GM19397 (cell line): ENCODE measurements around the gene SEPTIN1.
"Not testable (repeated sequence)": the region's sequence is repeated elsewhere in the genome, so short reads cannot be mapped to it uniquely, and the experiment has no call there.

Experiments used
- ATAC-seq: cut with Tn5 transposase; IDR thresholded peaks from one replicate; pipeline ENCODE4 v1.9.1; 2021; ENCODE audit warnings: mild to moderate bottlenecking, moderate library complexity; ENCODE audit not compliant: unreplicated experiment

The SEPTIN1 gene

DNA sequence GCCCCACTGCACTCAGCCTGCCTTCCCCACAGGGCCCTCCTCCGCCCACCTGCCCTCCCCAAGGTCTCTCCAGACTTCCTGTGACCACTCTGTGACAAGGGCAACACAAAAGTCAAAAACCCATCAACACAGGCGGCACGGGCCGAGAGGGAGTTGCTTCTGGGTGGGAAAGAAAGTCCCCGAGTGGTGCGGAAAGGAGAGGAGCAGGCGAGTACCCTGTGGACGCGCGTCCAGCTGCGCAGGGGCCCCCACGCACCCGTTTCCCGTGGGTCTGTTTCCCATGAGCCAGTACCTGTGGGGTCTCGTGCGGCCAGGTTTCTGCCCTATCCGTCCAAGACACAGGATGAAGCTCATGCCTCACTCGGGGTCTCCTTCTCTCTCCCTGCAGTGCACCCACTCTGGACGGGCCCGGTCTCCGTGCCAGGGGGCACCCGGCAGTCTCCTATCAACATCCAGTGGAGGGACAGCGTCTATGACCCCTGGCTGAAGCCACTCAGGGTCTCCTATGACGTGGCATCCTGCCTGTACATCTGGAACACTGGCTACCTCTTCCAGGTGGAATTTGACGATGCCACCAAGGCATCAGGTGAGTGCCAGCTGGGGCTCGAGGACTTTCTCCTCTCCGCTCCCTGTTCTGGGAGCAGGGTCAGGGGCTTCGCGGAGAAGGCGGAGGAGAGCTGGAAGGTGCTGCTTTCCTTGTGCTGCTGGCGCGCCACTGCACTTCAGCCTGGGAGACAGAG is 39.4 kb downstream of the SEPTIN1 start:
- ATAC-seq, result no peak

DNA sequence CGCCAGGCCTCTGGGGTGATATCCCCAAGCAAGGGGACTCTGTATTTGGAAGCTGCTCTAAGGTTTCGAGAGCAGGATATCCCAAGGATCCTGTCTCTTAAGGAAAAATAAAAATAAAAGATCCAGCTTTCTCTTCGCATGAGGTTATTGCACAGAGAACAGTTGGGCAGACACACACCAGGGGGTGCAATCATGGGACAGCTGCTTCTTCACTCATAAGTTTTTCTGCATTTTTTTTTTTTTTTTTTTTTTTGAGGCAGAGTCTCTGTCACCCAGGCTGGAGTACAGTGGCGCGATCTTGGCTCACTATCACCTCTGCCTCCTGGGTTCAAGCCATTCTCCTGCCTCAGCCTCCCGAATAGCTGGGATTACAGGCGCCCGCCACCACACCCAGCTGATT is 40.4 kb downstream of the SEPTIN1 start:
- ATAC-seq, result not testable (repeated sequence)

DNA sequence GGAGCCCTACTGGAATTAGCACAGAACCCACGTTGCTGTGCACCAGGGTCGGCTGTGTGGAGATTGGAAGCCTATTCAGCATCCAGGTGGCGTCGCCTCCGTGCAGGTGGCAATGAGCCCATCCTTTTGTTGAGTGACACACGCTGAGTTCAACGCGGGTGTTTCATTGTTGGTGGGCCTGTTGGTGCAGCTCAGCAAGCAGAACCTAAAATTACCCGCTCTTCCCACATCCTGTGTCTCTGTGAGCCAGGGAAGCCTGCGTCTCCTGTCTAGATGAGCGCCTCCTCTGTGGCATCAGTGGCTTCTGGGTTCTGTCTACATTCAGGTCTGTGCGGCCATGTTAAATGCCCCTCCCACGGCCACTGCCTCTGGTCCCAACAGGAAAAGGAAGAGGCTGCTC is 41.7 kb downstream of the SEPTIN1 start:
- ATAC-seq, result no peak

DNA sequence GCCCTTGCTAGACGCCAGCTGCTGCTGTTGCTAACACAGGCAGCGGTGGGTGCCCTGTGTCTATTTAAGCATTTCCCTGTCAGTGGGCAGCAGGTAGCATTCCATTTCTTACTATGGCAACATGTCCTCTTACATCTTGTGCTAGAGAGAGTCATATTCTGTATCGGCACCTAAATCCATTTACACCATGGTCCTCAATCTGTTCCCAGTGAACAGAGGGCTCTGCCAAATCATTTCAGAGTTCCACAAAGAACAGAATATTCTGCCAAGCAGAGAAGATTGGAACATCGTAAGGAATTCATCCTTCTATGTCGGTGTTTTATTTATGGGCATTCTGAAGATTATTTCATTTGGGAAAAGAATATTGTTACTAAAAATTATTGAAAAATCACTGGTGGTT is 43.6 kb downstream of the SEPTIN1 start:
- not testable (repeated sequence) for ATAC-seq

DNA sequence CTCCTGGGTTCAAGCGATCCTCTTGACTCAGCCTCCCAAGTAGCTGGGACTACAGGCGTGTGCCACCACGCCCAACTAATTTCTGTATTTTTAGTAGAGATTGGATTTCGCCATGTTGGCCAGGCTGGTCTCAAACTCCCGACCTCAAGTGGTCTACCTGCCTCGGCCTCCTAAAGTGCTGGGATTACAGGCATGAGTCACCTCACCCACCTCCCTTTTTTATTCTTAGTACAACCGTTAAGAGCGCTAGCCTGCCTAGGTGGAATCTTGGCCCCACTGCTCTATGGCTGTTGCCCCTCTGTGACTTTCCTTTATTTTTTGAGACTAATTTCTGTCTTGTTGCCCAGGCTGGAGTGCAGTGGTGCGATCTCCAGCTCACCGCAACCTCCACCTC is 44.4 kb downstream of the SEPTIN1 start:
- not testable (repeated sequence) for ATAC-seq

DNA sequence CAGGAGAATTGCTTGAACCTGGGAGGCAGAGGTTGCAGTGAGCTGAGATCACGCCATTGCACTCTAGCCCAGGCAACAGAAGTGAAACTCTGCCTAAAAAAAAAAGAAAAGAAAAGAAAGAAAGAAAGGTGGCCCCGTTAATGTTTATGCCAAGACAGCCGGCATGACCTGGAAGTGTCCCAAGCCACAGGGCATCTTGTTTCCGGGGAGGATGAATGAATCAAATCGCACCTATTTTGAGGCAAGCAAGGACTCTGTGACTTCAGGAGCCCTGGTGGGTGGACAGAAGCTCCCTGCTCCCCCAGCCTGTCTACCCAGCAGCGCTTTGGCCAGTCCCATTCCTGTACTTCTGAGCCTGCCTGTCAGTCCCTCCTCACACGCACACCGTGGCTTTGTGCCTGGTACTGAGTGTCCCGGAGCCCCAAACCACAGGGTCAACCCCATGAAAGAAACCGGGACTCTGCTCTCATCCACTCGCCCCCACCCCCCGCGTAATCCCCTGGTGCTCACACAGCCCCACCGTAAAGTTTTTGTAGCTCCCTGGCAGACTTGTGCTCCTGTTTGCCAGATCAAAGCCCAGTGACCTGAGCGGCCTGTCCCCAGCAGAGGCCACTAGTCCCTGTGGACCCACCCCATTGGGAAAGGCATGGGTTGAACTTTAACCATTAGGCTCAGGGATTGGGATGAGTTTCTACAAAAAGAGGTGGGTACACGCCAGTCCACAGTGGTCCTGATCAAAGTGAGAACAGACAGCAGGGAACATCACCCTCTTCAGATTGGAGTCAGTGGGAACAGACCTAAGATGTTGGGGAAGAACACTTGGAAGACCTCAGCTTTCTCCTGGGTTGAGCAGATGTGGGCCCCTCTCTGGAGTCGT is 46.5 kb downstream of the SEPTIN1 start:
- no peak for ATAC-seq

DNA sequence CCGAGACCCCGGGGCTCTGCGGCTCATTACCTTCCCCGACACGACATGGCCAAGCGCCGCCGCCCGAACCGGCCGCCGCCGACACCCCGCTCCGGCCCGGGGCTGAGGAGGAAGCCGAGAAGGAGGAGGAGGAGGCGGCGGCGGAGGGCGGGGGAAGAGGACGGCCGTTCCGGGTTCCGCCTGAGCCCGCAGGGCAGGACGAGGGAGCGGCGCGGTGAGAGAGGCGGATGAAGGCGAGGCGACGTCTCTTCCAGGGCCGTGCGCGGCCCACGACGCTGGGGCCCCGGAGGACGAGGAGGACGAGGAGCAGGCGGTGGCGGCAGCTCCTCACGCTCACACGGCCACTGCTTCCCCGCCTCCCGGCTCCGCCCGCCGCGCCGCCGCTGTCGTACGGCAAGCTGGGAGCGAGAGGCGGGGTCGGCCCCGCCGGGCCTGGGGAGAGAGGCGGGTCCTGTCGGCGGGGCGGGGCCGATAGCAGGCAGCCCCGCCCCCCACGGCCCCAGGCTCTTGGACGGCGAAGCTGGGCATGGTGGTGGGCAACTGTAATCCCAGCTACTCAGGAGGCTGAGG is 47.2 kb downstream of the SEPTIN1 start:
- peak; percentile 77 for ATAC-seq

DNA sequence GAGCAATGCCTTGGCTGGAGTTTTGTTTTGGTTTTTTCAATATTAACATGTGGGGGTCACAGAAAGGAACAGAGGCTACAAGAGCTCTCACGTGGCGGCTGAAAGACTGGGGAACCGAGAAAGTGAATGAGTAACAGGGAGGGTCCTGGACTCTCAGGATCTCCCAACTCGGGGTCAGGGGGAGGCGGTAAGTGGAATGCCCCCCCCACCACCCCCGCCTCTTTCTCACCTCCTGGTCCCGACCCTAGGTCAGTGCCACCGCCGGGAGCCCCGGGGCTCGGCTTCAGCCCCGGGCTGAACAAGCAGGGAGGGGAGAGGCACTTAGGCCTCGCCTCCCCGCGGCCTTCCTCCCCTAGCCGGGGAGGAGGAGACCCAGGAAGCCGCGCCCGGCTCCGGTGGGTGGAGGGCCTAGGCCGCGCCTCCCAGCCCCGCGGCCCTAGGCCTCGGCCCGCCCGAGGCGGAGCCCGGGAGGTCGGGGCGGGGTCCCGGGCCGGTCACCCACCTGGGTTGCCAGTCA is 47.8 kb downstream of the SEPTIN1 start:
- peak; percentile 89 for ATAC-seq
